Nephron (organoid): ENCODE data around the gene HECW1.
A peak's percentile ranks its signal among the peaks of the same experiment; 100 is the strongest.

ENCODE experiments used
- H3K27ac Mint-ChIP-seq, 3 experiments: 2 replicates each; pipeline ENCODE4 v1.8.0; 2020; ENCODE audit warnings: mixed read lengths in 3 of 3, mild to moderate bottlenecking in 2 of 3, moderate library complexity in 1 of 3
- H3K27me3 Mint-ChIP-seq: 2 replicates; pipeline ENCODE4 v1.8.0; 2021; ENCODE audit warnings: low read depth, mild to moderate bottlenecking, moderate library complexity, mixed read lengths
- H3K36me3 Mint-ChIP-seq: 2 replicates; pipeline ENCODE4 v1.8.0; 2020; ENCODE audit warnings: low read depth, mixed read lengths
- H3K4me1 Mint-ChIP-seq: 2 replicates; pipeline ENCODE4 v1.8.0; 2020; ENCODE audit warnings: mixed read lengths
- H3K4me3 Mint-ChIP-seq, 3 experiments: 2 replicates each; pipeline ENCODE4 v1.8.0; 2020; ENCODE audit warnings: mild to moderate bottlenecking in 3 of 3, mixed read lengths in 3 of 3, moderate library complexity in 2 of 3
- H3K9me3 Mint-ChIP-seq: 2 replicates; pipeline ENCODE4 v1.8.0; 2020; ENCODE audit warnings: mixed read lengths
- CTCF ChIP-seq, 3 experiments: fragments of 200-600 bp; sonication (generic); IDR thresholded peaks; one replicate each; pipeline ENCODE4 v1.5.0; 2021; ENCODE audit warnings: antibody characterized with exemption in 3 of 3; ENCODE audit not compliant: unreplicated experiment in 3 of 3

The HECW1 gene

GRCh38 chr7:43105521-43106120 is 6.8 kb upstream of the HECW1 start:
- Mint-ChIP-seq H3K27ac (no peak overlapping the region), H3K9me3 (peaks cover 3% of the 10 kb centered on the region), H3K4me3 (no peak overlapping the region), H3K4me1 (no peaks in the 10 kb centered on the region), H3K27me3 (peaks cover 31% of the 10 kb centered on the region), H3K36me3 (no peaks in the 10 kb centered on the region)
- no peak for TF ChIP-seq CTCF (IDR thresholded peaks at IDR 0.05; ENCODE audit: unreplicated experiment in 3 of 3)

GRCh38 chr7:43108255-43109011 is 4.0 kb upstream of the HECW1 start:
- no peak overlapping the region for H3K27ac Mint-ChIP-seq
- H3K36me3 Mint-ChIP-seq: no peaks in the 10 kb centered on the region
- H3K4me3 Mint-ChIP-seq: no peak overlapping the region
- TF ChIP-seq CTCF (IDR thresholded peaks at IDR 0.05; ENCODE audit: unreplicated experiment in 3 of 3): peak; percentile 85 to 91 (median 87)
- peaks cover 52% of the 10 kb centered on the region for H3K27me3 Mint-ChIP-seq
- peaks cover 10% of the 10 kb centered on the region for H3K4me1 Mint-ChIP-seq
- H3K9me3 Mint-ChIP-seq: peaks cover 3% of the 10 kb centered on the region

- peaks cover 3% of the 10 kb centered on the region for H3K9me3 Mint-ChIP-seq
- peaks cover 18% of the 10 kb centered on the region for H3K4me1 Mint-ChIP-seq
- H3K36me3 Mint-ChIP-seq: no peaks in the 10 kb centered on the region
- no peak overlapping the region for H3K27ac Mint-ChIP-seq
- H3K27me3 Mint-ChIP-seq: peaks cover 47% of the 10 kb centered on the region
- no peak for TF ChIP-seq CTCF (IDR thresholded peaks at IDR 0.05; ENCODE audit: unreplicated experiment in 3 of 3)
- peak overlapping the region; percentile 71 to 78 (median 73) for H3K4me3 Mint-ChIP-seq
Measured at GRCh38 chr7:43110791-43111535, 1.5 kb upstream of the HECW1 start.

GRCh38 chr7:43111630-43112458 is 603 bp upstream of the HECW1 start:
- H3K4me1 Mint-ChIP-seq: peaks cover 18% of the 10 kb centered on the region
- peak overlapping the region; percentile 71 to 78 (median 73) for H3K4me3 Mint-ChIP-seq
- H3K27ac Mint-ChIP-seq: no peak overlapping the region
- H3K9me3 Mint-ChIP-seq: peaks cover 3% of the 10 kb centered on the region
- peaks cover 47% of the 10 kb centered on the region for H3K27me3 Mint-ChIP-seq
- no peaks in the 10 kb centered on the region for H3K36me3 Mint-ChIP-seq
- TF ChIP-seq CTCF (IDR thresholded peaks at IDR 0.05; ENCODE audit: unreplicated experiment in 3 of 3): no peak

GRCh38 chr7:43112941-43113621 is 634 bp downstream of the HECW1 start:
- H3K36me3 Mint-ChIP-seq: no peaks in the 10 kb centered on the region
- peaks cover 46% of the 10 kb centered on the region for H3K27me3 Mint-ChIP-seq
- no peak for TF ChIP-seq CTCF (IDR thresholded peaks at IDR 0.05; ENCODE audit: unreplicated experiment in 3 of 3)
- no peaks in the 10 kb centered on the region for H3K9me3 Mint-ChIP-seq
- H3K4me1 Mint-ChIP-seq: peaks cover 18% of the 10 kb centered on the region
- no peak overlapping the region for H3K27ac Mint-ChIP-seq
- peak overlapping the region; percentile 33 to 78 (median 45) for H3K4me3 Mint-ChIP-seq
